SU-DHL-6 (cell line): ENCODE results near the gene CFAP69.

ENCODE experiments used
- CTCF ChIP-seq: fragments of 200-600 bp; sonication (generic); IDR thresholded peaks from one replicate; pipeline ENCODE4 v1.5.1; 2017; ENCODE audit warnings: antibody characterized with exemption, mild to moderate bottlenecking, low read length, moderate library complexity; ENCODE audit not compliant: insufficient read depth, poor library complexity, severe bottlenecking
- EZH2phosphoT487 ChIP-seq: fragments of 200-600 bp; sonication (generic), shearing (Covaris generic); conservative IDR thresholded peaks from 2 replicates; pipeline ENCODE4 v1.6.1; 2018; ENCODE audit warnings: mild to moderate bottlenecking, antibody characterized with exemption, low read length, moderate library complexity, mixed read lengths

GRCh38 chr7:90345595-90346335, 100.8 kb downstream of the CFAP69 start:
- TF ChIP-seq CTCF, result no peak
- TF ChIP-seq EZH2phosphoT487, result no peak
